Smooth muscle cell (in vitro differentiated cells): Measurements from ENCODE around the gene DLGAP1. TPM values are rescaled to one million over a fixed set of nuclear protein-coding genes. Genes with fewer than 3 reads are reported as not detected.
"Not testable (repeated sequence)": the region's sequence is repeated elsewhere in the genome, so short reads cannot be mapped to it uniquely, and the experiment has no call there.

Source experiments
- DNase-seq: peaks from one replicate; lab custom pipeline; 2025; ENCODE audit not compliant: unreplicated experiment; lab: John Stamatoyannopoulos, UW
- H2AFZ ChIP-seq: fragments of 200-600 bp; sonication (generic); 2 replicates; pipeline ENCODE4 v1.6.0; 2016; ENCODE audit warnings: antibody characterized with exemption, low read depth, mild to moderate bottlenecking
- H3F3A ChIP-seq: fragments of 200-600 bp; sonication (generic); 2 replicates; pipeline ENCODE4 v1.6.0; 2017; ENCODE audit warnings: antibody characterized with exemption, low read depth
- H3K27ac ChIP-seq: fragments of 200-600 bp; sonication (generic); 2 replicates; pipeline ENCODE4 v1.5.1; 2016; ENCODE audit warnings: low read depth, mild to moderate bottlenecking
- H3K27me3 ChIP-seq: fragments of 200-600 bp; sonication (generic); 2 replicates; pipeline ENCODE4 v1.6.1; 2016; ENCODE audit warnings: low read depth, mild to moderate bottlenecking
- H3K36me3 ChIP-seq: fragments of 200-600 bp; sonication (generic); 2 replicates; pipeline ENCODE4 v1.5.1; 2016; ENCODE audit warnings: low read depth
- H3K4me1 ChIP-seq: fragments of 200-600 bp; sonication (generic); 2 replicates; pipeline ENCODE4 v1.5.1; 2016; ENCODE audit warnings: low read depth
- H3K4me2 ChIP-seq: fragments of 200-600 bp; sonication (generic); 2 replicates; pipeline ENCODE4 v1.6.0; 2016; ENCODE audit warnings: mild to moderate bottlenecking
- H3K4me3 ChIP-seq: fragments of 200-600 bp; sonication (generic); 2 replicates; pipeline ENCODE4 v1.5.1; 2016; ENCODE audit warnings: mild to moderate bottlenecking
- H3K79me2 ChIP-seq: fragments of 200-600 bp; sonication (generic); 2 replicates; pipeline ENCODE4 v1.6.0; 2016; ENCODE audit warnings: low read depth, mild to moderate bottlenecking
- H3K9ac ChIP-seq: fragments of 200-600 bp; sonication (generic); 2 replicates; pipeline ENCODE4 v1.6.0; 2016; ENCODE audit warnings: low read depth
- H3K9me3 ChIP-seq: fragments of 200-600 bp; sonication (generic); replicated peaks from 2 replicates; pipeline ENCODE4 v1.5.1; 2016; ENCODE audit warnings: low read depth
- H4K20me1 ChIP-seq: fragments of 200-600 bp; sonication (generic); 2 replicates; pipeline ENCODE4 v1.6.0; 2016; ENCODE audit warnings: low read depth
- WGBS: methylation state at CpG from one replicate; pipeline ENCODE4 v1.1.7; 2016; ENCODE audit warnings: low lambda C conversion rate; 5-methylcytosine and 5-hydroxymethylcytosine counted together
- polyA plus RNA-seq: library from polyadenylated mRNA; unstranded; fragments of >200 nt; fragmentation: Nextera tagmentation; extraction: Ambion mirVana; gene quantifications from 2 replicates; pipeline ENCODE4 v1.2.1, GENCODE V29; 2016
- total RNA-seq: library from RNA; depleted of rRNA; stranded (reverse); fragments of >200 nt; gene quantifications from 2 replicates; pipeline ENCODE4 v1.2.3, GENCODE V29; 2014
- TF ChIP-seq, protein P1 (sequence below): fragments of 200-600 bp; sonication (generic); IDR thresholded peaks from 2 replicates; pipeline ENCODE4 v1.5.1; 2017; ENCODE audit warnings: borderline replicate concordance, mild to moderate bottlenecking, antibody characterized with exemption; ENCODE audit not compliant: insufficient read depth, poor library complexity, severe bottlenecking

DLGAP1 gene
- total and polyA plus RNA-seq, 2 experiments from 2014 or later: 2.6 to 11.3 TPM

DNA sequence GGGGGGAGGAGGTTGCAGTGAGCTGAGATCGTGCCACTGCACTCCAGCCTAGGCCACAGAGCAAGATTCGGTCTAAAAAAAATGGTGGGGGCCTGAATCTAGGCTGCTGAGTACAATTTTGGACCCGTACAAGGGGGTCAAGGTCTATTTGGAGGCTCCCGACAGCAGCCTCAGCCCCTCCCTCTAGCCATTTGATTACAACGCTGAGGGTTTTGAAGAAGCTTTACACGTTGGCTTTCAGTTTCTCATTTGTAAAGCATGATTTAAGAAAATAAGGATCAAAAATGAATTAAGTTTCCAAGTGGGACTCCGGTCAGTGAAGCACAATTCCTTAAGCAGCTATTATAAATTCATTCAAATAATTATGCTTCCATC is 871.2 kb downstream of the DLGAP1 start:
- Histone ChIP-seq H3K4me1 (peaks cover 3% of the 10 kb centered on the region), H3K27me3 (no peaks in the 10 kb centered on the region), H3K4me2 (no peak overlapping the region), H3K9ac (no peak overlapping the region), H4K20me1 (no peaks in the 10 kb centered on the region), H3F3A (peaks cover 8% of the 10 kb centered on the region), H3K79me2 (no peaks in the 10 kb centered on the region), H3K36me3 (no peaks in the 10 kb centered on the region), H3K9me3 (no peaks in the 10 kb centered on the region), H3K4me3 (no peak overlapping the region), H3K27ac (no peak overlapping the region), H2AFZ (no peak overlapping the region)
- whole genome bisulfite sequencing: 94% methylated on average over 7 of the region's 7 CpGs
- TF ChIP-seq, protein P1, sequence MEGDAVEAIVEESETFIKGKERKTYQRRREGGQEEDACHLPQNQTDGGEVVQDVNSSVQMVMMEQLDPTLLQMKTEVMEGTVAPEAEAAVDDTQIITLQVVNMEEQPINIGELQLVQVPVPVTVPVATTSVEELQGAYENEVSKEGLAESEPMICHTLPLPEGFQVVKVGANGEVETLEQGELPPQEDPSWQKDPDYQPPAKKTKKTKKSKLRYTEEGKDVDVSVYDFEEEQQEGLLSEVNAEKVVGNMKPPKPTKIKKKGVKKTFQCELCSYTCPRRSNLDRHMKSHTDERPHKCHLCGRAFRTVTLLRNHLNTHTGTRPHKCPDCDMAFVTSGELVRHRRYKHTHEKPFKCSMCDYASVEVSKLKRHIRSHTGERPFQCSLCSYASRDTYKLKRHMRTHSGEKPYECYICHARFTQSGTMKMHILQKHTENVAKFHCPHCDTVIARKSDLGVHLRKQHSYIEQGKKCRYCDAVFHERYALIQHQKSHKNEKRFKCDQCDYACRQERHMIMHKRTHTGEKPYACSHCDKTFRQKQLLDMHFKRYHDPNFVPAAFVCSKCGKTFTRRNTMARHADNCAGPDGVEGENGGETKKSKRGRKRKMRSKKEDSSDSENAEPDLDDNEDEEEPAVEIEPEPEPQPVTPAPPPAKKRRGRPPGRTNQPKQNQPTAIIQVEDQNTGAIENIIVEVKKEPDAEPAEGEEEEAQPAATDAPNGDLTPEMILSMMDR: no peak
- no peak for DNase-seq

DNA sequence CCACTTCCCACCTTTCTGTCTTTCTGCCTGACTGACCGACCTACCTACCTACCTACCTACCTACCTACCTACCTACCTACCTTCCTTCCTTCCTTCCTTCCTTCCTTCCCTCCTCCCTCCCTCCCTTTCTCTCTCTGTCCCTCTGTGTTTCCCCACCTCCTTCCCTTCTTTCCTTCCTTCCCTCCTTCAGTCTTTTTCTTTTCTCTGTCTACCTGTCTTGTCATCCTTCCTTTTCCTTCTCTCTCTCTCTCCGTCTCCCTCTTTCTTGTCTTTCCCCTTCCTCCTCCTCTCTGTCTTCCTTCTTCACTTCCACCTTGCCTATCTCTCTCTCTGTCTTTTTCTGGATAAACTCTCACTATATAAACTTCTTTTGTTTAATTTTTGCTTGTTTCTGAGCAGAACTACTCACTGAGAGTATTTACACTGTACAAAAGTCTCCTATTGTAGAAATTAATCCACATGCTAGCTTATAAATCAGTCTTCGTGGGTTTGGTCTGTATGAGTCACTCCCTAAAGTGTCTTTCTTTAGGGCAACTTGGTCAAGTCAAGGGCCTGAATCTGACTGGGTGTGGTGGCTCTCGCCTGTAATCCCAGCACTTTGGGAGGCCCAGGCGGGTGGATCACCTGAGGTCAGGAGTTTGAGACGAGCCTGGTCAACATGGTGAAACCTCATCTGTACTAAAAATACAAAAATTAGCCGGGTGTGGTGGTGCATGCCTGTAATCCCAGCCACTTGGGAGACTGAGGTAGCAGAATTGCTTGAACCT is 871.8 kb downstream of the DLGAP1 start:
- H3K36me3 ChIP-seq, H3K4me2 ChIP-seq, H3K27ac ChIP-seq, H3K9me3 ChIP-seq, DNase-seq, H3K4me1 ChIP-seq, H3K79me2 ChIP-seq, H3F3A ChIP-seq, H3K4me3 ChIP-seq, H2AFZ ChIP-seq, H3K9ac ChIP-seq, H3K27me3 ChIP-seq, H4K20me1 ChIP-seq: not testable (repeated sequence)
- WGBS: 73% methylated on average over 7 of the region's 7 CpGs

DNA sequence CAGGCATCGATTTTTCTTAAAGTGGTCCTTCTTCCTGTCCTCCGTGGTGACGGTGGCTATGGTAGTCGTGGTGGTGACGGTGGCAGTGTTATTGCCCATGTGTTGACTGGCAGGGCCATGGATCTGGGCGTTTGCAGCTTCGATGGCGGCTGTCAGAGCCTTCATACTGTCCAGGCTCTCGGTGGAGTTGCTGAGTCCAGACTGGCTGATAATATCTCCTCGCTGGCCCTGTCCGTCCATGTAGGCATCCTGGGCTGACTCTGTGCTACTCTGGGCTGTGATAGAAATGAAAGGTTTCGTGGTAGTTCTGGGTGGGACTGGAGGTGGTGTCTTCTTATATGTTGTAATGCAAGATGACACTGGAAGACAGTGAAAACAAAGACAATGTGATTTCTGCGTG is 873.2 kb downstream of the DLGAP1 start:
- no peaks in the 10 kb centered on the region for H3K36me3 ChIP-seq
- no peak for DNase-seq
- WGBS: 80% methylated on average over 13 of the region's 13 CpGs

DNA sequence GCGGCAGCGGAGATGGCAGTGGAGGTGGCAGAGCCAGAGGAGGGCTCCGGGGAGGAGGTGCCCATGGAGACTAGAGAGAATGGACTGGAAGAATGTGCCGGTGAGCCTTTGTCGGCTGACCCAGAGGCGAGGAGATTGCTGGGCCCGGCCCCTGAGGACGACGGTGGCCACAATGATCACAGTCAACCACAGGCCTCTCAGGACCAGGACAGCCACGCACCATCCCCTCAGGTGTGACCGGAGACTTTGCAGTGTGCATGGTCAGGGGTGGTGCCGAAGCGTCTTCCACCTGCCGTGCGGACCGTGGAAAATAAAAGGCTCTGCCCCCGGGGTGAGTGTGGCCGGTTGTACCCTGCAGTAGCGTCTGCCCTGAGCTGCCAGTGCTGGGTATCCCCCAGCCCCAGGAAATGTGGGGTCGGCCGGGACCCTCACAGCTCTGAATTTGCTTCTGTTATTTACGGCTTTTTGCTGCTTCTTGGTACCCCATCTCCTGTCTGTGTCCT is 874.5 kb downstream of the DLGAP1 start:
- not testable (repeated sequence) for H3K27me3 ChIP-seq, H3K4me2 ChIP-seq, H4K20me1 ChIP-seq, DNase-seq, H2AFZ ChIP-seq, H3K4me1 ChIP-seq, H3K9me3 ChIP-seq, H3F3A ChIP-seq, H3K36me3 ChIP-seq, H3K4me3 ChIP-seq, H3K27ac ChIP-seq, H3K79me2 ChIP-seq, H3K9ac ChIP-seq
- WGBS: 94% methylated on average over 19 of the region's 22 CpGs

More for the DNA sequence above, 873.2 kb downstream of the DLGAP1 start:
- Histone ChIP-seq H3K27ac (no peak overlapping the region), H3K4me2 (no peak overlapping the region), H3F3A (peaks cover 8% of the 10 kb centered on the region), H3K4me3 (no peak overlapping the region), H3K9ac (no peak overlapping the region), H2AFZ (no peak overlapping the region), H4K20me1 (no peaks in the 10 kb centered on the region), H3K27me3 (no peaks in the 10 kb centered on the region), H3K4me1 (peaks cover 3% of the 10 kb centered on the region), H3K79me2 (no peaks in the 10 kb centered on the region), H3K9me3 (no peaks in the 10 kb centered on the region)
- TF ChIP-seq, protein P1: no peak
